Ovary (tissue), 3 donors: ENCODE data around the gene AP5B1.

Source experiments
- EP300 ChIP-seq: sonication (generic); formaldehyde crosslinking; IDR thresholded peaks from one replicate; pipeline ENCODE4 v1.6.1; 2017; ENCODE audit warnings: antibody characterized with exemption
- POLR2A ChIP-seq: fragments of 450-650 bp; IDR thresholded peaks from one replicate; pipeline ENCODE4 v1.6.1; 2017; ENCODE audit warnings: antibody characterized with exemption, mild to moderate bottlenecking, moderate library complexity
- TF ChIP-seq, protein P1 (sequence below), 3 donors: fragments of 450-650 bp in 2 of 3; fragments of 200-600 bp in 1 of 3; IDR thresholded peaks; one replicate each; pipeline versions ENCODE4 v1.5.1 to v1.8.0; 2016 to 2022; ENCODE audit warnings: antibody characterized with exemption in 3 of 3, mild to moderate bottlenecking in 1 of 3
- donor health status: DM: no; HTN: no; CAD: no.

- TF ChIP-seq, protein P1, sequence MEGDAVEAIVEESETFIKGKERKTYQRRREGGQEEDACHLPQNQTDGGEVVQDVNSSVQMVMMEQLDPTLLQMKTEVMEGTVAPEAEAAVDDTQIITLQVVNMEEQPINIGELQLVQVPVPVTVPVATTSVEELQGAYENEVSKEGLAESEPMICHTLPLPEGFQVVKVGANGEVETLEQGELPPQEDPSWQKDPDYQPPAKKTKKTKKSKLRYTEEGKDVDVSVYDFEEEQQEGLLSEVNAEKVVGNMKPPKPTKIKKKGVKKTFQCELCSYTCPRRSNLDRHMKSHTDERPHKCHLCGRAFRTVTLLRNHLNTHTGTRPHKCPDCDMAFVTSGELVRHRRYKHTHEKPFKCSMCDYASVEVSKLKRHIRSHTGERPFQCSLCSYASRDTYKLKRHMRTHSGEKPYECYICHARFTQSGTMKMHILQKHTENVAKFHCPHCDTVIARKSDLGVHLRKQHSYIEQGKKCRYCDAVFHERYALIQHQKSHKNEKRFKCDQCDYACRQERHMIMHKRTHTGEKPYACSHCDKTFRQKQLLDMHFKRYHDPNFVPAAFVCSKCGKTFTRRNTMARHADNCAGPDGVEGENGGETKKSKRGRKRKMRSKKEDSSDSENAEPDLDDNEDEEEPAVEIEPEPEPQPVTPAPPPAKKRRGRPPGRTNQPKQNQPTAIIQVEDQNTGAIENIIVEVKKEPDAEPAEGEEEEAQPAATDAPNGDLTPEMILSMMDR (IDR thresholded peaks at IDR 0.05): no peak
- TF ChIP-seq POLR2A (no peak), EP300 (no peak)
These were observed 10.3 kb upstream of the AP5B1 start for GRCh38 chr11:65790902-65791650.
